Karpas-422 (cell line): ENCODE results near the gene IL1R1. TPM values are rescaled to one million over a fixed set of nuclear protein-coding genes. Genes with fewer than 3 reads are reported as not detected.

ENCODE experiments used
- DNase-seq: peaks from one replicate; pipeline ENCODE4 v3.0.0-alpha.2; 2015
- H2AFZ ChIP-seq: fragments of 200-600 bp; sonication (generic); 2 replicates; pipeline ENCODE4 v1.6.1; 2014; ENCODE audit warnings: antibody characterized with exemption, low read length, mixed read lengths
- H3K27ac ChIP-seq: fragments of 200-600 bp; sonication (generic); 2 replicates; pipeline ENCODE4 v1.5.1; 2014; ENCODE audit warnings: mild to moderate bottlenecking, low read length, moderate library complexity
- H3K27me3 ChIP-seq: fragments of 200-600 bp; sonication (generic); 2 replicates; pipeline ENCODE4 v1.6.1; 2014; ENCODE audit warnings: low read length, mixed read lengths
- H3K36me3 ChIP-seq: fragments of 200-600 bp; sonication (generic); 2 replicates; pipeline ENCODE4 v1.6.1; 2014; ENCODE audit warnings: low read length, mixed read lengths; ENCODE audit not compliant: insufficient read depth
- H3K4me1 ChIP-seq: fragments of 200-600 bp; sonication (generic); 2 replicates; pipeline ENCODE4 v1.6.1; 2014; ENCODE audit warnings: mild to moderate bottlenecking, low read length, mixed read lengths
- H3K4me2 ChIP-seq: fragments of 200-600 bp; sonication (generic); 2 replicates; pipeline ENCODE4 v1.6.1; 2014; ENCODE audit warnings: low read length, low read depth, mild to moderate bottlenecking; ENCODE audit not compliant: poor library complexity, severe bottlenecking
- H3K4me3 ChIP-seq: fragments of 200-600 bp; sonication (generic); 2 replicates; pipeline ENCODE4 v1.5.1; 2014; ENCODE audit warnings: mild to moderate bottlenecking, antibody characterized with exemption, low read length, mixed read lengths
- H3K79me2 ChIP-seq: fragments of 200-600 bp; sonication (generic); 2 replicates; pipeline ENCODE4 v1.6.1; 2014; ENCODE audit warnings: mild to moderate bottlenecking, low read length, mixed read lengths
- H3K9ac ChIP-seq: fragments of 200-600 bp; sonication (generic); 2 replicates; pipeline ENCODE4 v1.6.0; 2014; ENCODE audit warnings: low read length
- H3K9me2 ChIP-seq: fragments of 200-600 bp; sonication (generic), shearing (Covaris generic); replicated peaks from 2 replicates; pipeline ENCODE4 v1.6.0; 2014; ENCODE audit warnings: mild to moderate bottlenecking, low read length, moderate library complexity; ENCODE audit not compliant: insufficient read depth
- H3K9me3 ChIP-seq: fragments of 300-700, 200-600 bp; sonication (generic); 2 replicates; pipeline ENCODE4 v1.6.1; 2014; ENCODE audit warnings: low read length, mixed read lengths
- H4K20me1 ChIP-seq: fragments of 200-600 bp; sonication (generic); 2 replicates; pipeline ENCODE4 v1.6.1; 2014; ENCODE audit warnings: mild to moderate bottlenecking, antibody characterized with exemption, low read length, low read depth; ENCODE audit not compliant: insufficient read depth
- total RNA-seq: library from RNA; depleted of rRNA; stranded (reverse); fragments of >200 nt; shearing (Covaris generic); gene quantifications from 2 replicates; pipeline ENCODE4 v1.2.3, GENCODE V29; 2014; ENCODE audit warnings: low replicate concordance

IL1R1 gene
- total RNA-seq, 1 experiment from 2014 or later, result not detected

- DNase-seq, result no peak
- no peaks in the 10 kb centered on the region for H3K9me3 ChIP-seq
- H3K79me2 ChIP-seq, result no peaks in the 10 kb centered on the region
- no peaks in the 10 kb centered on the region for H4K20me1 ChIP-seq
- no peak overlapping the region for H3K9ac ChIP-seq
- no peaks in the 10 kb centered on the region for H3K9me2 ChIP-seq
- no peaks in the 10 kb centered on the region for H3K27me3 ChIP-seq
- H3K36me3 ChIP-seq, result no peaks in the 10 kb centered on the region
- H2AFZ ChIP-seq, result no peak overlapping the region
- H3K4me2 ChIP-seq, result no peak overlapping the region
- H3K4me1 ChIP-seq, result no peaks in the 10 kb centered on the region
- no peak overlapping the region for H3K4me3 ChIP-seq
- H3K27ac ChIP-seq, result no peak overlapping the region
These were observed 36.5 kb downstream of the IL1R1 start for GRCh38 chr2:102179061-102179460.

GRCh38 chr2:102179788-102180686 lies 37.5 kb downstream of the IL1R1 start:
- DNase-seq, result no peak
- H3K9me2 ChIP-seq, result no peaks in the 10 kb centered on the region
- no peak overlapping the region for H3K4me2 ChIP-seq
- no peaks in the 10 kb centered on the region for H3K27me3 ChIP-seq
- no peak overlapping the region for H2AFZ ChIP-seq
- H3K9me3 ChIP-seq, result no peaks in the 10 kb centered on the region
- H3K36me3 ChIP-seq, result no peaks in the 10 kb centered on the region
- no peaks in the 10 kb centered on the region for H4K20me1 ChIP-seq
- no peak overlapping the region for H3K9ac ChIP-seq
- no peaks in the 10 kb centered on the region for H3K79me2 ChIP-seq
- no peak overlapping the region for H3K4me3 ChIP-seq
- H3K4me1 ChIP-seq, result no peaks in the 10 kb centered on the region
- no peak overlapping the region for H3K27ac ChIP-seq

GRCh38 chr2:102180687-102180999 lies 38.1 kb downstream of the IL1R1 start:
- Histone ChIP-seq H3K36me3 (no peaks in the 10 kb centered on the region), H3K27me3 (no peaks in the 10 kb centered on the region), H2AFZ (no peak overlapping the region), H3K4me1 (no peaks in the 10 kb centered on the region), H3K9me2 (no peaks in the 10 kb centered on the region), H3K27ac (no peak overlapping the region), H3K79me2 (no peaks in the 10 kb centered on the region), H4K20me1 (no peaks in the 10 kb centered on the region), H3K9me3 (no peaks in the 10 kb centered on the region), H3K4me2 (no peak overlapping the region), H3K9ac (no peak overlapping the region), H3K4me3 (no peak overlapping the region)
- DNase-seq, result no peak

GRCh38 chr2:102181376-102181775 lies 38.8 kb downstream of the IL1R1 start:
- Histone ChIP-seq H3K79me2 (no peaks in the 10 kb centered on the region), H2AFZ (no peak overlapping the region), H4K20me1 (no peaks in the 10 kb centered on the region), H3K27ac (no peak overlapping the region), H3K4me3 (no peak overlapping the region), H3K27me3 (no peaks in the 10 kb centered on the region), H3K4me2 (no peak overlapping the region), H3K4me1 (no peaks in the 10 kb centered on the region), H3K9ac (no peak overlapping the region), H3K9me3 (no peaks in the 10 kb centered on the region), H3K9me2 (no peaks in the 10 kb centered on the region), H3K36me3 (no peaks in the 10 kb centered on the region)
- DNase-seq, result no peak

GRCh38 chr2:102181919-102182635 lies 39.5 kb downstream of the IL1R1 start:
- H3K27me3 ChIP-seq, result no peaks in the 10 kb centered on the region
- no peaks in the 10 kb centered on the region for H3K9me3 ChIP-seq
- H3K4me2 ChIP-seq, result no peak overlapping the region
- no peak for DNase-seq
- H3K9ac ChIP-seq, result no peak overlapping the region
- H4K20me1 ChIP-seq, result no peaks in the 10 kb centered on the region
- no peaks in the 10 kb centered on the region for H3K4me1 ChIP-seq
- H3K27ac ChIP-seq, result no peak overlapping the region
- H3K4me3 ChIP-seq, result no peak overlapping the region
- no peak overlapping the region for H2AFZ ChIP-seq
- H3K9me2 ChIP-seq, result no peaks in the 10 kb centered on the region
- no peaks in the 10 kb centered on the region for H3K79me2 ChIP-seq
- H3K36me3 ChIP-seq, result no peaks in the 10 kb centered on the region

GRCh38 chr2:102184018-102184417 lies 41.5 kb downstream of the IL1R1 start:
- Histone ChIP-seq H3K9ac (no peak overlapping the region), H3K9me2 (no peaks in the 10 kb centered on the region), H3K4me3 (no peak overlapping the region), H3K27ac (no peak overlapping the region), H4K20me1 (no peaks in the 10 kb centered on the region), H3K4me1 (no peaks in the 10 kb centered on the region), H3K36me3 (no peaks in the 10 kb centered on the region), H2AFZ (no peak overlapping the region), H3K27me3 (no peaks in the 10 kb centered on the region), H3K79me2 (no peaks in the 10 kb centered on the region), H3K9me3 (no peaks in the 10 kb centered on the region), H3K4me2 (no peak overlapping the region)
- DNase-seq, result no peak

GRCh38 chr2:102184568-102184967 lies 42.0 kb downstream of the IL1R1 start:
- no peaks in the 10 kb centered on the region for H3K4me1 ChIP-seq
- no peak overlapping the region for H3K27ac ChIP-seq
- H3K4me3 ChIP-seq, result no peak overlapping the region
- no peak overlapping the region for H3K9ac ChIP-seq
- DNase-seq, result no peak
- H3K9me2 ChIP-seq, result no peaks in the 10 kb centered on the region
- no peaks in the 10 kb centered on the region for H4K20me1 ChIP-seq
- H3K36me3 ChIP-seq, result no peaks in the 10 kb centered on the region
- no peaks in the 10 kb centered on the region for H3K27me3 ChIP-seq
- H3K9me3 ChIP-seq, result no peaks in the 10 kb centered on the region
- no peak overlapping the region for H3K4me2 ChIP-seq
- H2AFZ ChIP-seq, result no peak overlapping the region
- H3K79me2 ChIP-seq, result no peaks in the 10 kb centered on the region

GRCh38 chr2:102185347-102185746 lies 42.8 kb downstream of the IL1R1 start:
- Histone ChIP-seq H3K9me3 (no peaks in the 10 kb centered on the region), H3K27me3 (no peaks in the 10 kb centered on the region), H3K79me2 (no peaks in the 10 kb centered on the region), H3K4me1 (no peaks in the 10 kb centered on the region), H3K27ac (no peak overlapping the region), H3K9me2 (no peaks in the 10 kb centered on the region), H4K20me1 (no peaks in the 10 kb centered on the region), H3K4me2 (no peak overlapping the region), H3K9ac (no peak overlapping the region), H3K4me3 (no peak overlapping the region), H2AFZ (no peak overlapping the region), H3K36me3 (no peaks in the 10 kb centered on the region)
- no peak for DNase-seq
